ENCODE measurements around the gene CDH12. TPM values are rescaled to one million over a fixed set of nuclear protein-coding genes. Genes with fewer than 3 reads are reported as not detected.

Gene CDH12
- total and polyA plus RNA-seq, 10 of the 15 experiments (the other 5 are each of a cell fraction or from before 2014, with no cell fraction given) = 0.03 to 0.16 TPM; not detected in 8

DNA sequence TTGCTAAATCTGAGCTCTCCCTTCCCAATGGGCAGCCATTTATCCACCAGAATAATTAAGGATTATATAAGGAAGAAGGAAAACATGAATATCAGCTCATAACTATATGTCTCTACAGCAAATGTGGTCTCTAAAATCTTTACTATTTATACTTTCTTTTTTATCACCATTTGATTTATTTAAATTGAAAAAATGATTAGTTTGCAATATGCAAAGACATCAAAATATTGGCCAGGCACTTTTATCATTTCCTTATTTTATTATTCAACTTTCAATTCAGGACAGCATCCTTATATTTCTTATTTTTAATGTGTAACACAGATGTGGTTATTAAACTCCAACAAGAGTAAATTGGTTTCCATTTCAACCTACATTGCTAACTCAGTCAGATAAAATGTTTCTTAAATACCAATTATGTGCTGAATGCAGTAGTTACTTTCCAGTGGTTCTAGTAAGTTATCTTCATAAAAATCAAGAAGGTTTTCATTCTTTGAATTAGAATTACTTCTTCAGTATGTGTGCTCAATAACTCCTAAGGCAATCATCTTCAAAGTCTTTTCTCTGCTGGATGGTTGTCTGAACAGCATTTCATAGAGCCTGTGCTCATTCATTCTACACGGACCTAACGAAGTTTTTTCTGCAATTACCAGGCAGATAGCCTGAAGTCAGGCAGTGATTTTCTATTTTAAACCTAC lies 1148.0 kb downstream of the CDH12 start:
- ChIA-PET RAD21 (ENCODE audit: unreplicated experiment) (no interaction called here), SMC1A (ENCODE audit: uncharacterized antibody, unreplicated experiment) (no interaction called here), POLR2A (no interaction called here), CTCF (no interaction called here)
- FAIRE-seq (no peak), DNase-seq (ENCODE audit: low read depth, low spot score) (no peak), ATAC-seq (no peak)
- in situ Hi-C loops (cut with MboI) (no loop called here), intact Hi-C loops (cut with micrococcal nuclease; ENCODE audit: unreplicated experiment) (no loop called here)
- 15% methylated on average over 2 of the region's 2 CpGs for WGBS (ENCODE audit: insufficient coverage, insufficient replicate concordance, low lambda C conversion rate, missing lambda C conversion rate)
- H3K4me1 ChIP-seq (ENCODE audit: control insufficient read depth, insufficient read depth, low read length) = no peaks in the 10 kb centered on the region
- no peaks in the 10 kb centered on the region for H3K79me2 ChIP-seq (ENCODE audit: control insufficient read depth, insufficient read depth, low read length)
- TF ChIP-seq FOXK2 (IDR thresholded peaks at IDR 0.05) (no peak), EZH2 (IDR thresholded peaks at IDR 0.05; ENCODE audit: borderline replicate concordance, control insufficient read depth, low read depth, low read length) (no peak), EED (IDR thresholded peaks at IDR 0.05; ENCODE audit: low read depth) (no peak), SP1 (IDR thresholded peaks at IDR 0.05; ENCODE audit: low read depth, low read length) (no peak), CHD2 (IDR thresholded peaks at IDR 0.05; ENCODE audit: borderline replicate concordance, low read depth, low read length) (no peak), SMC3 (IDR thresholded peaks at IDR 0.05; ENCODE audit: borderline replicate concordance, low read length) (no peak)
- TF ChIP-seq, protein P1, sequence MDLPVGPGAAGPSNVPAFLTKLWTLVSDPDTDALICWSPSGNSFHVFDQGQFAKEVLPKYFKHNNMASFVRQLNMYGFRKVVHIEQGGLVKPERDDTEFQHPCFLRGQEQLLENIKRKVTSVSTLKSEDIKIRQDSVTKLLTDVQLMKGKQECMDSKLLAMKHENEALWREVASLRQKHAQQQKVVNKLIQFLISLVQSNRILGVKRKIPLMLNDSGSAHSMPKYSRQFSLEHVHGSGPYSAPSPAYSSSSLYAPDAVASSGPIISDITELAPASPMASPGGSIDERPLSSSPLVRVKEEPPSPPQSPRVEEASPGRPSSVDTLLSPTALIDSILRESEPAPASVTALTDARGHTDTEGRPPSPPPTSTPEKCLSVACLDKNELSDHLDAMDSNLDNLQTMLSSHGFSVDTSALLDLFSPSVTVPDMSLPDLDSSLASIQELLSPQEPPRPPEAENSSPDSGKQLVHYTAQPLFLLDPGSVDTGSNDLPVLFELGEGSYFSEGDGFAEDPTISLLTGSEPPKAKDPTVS (IDR thresholded peaks at IDR 0.05; ENCODE audit: low read depth, low read length) = no peak
- H3K27me3 ChIP-seq (replicated peaks in 1 of 2; ENCODE audit: control insufficient read depth in 2 of 2, insufficient read depth in 2 of 2, low read length in 1 of 2) = no peaks in the 10 kb centered on the region
- no peaks in the 10 kb centered on the region for H4K20me1 ChIP-seq (ENCODE audit: control insufficient read depth, insufficient read depth)
- no peak overlapping the region for H3K4me3 ChIP-seq
- H3K9ac ChIP-seq (ENCODE audit: control insufficient read depth, insufficient read depth, low read length) = no peak overlapping the region
- no peak overlapping the region for H3K27ac ChIP-seq (ENCODE audit: control insufficient read depth, insufficient read depth)
- H3K9me3 ChIP-seq (replicated peaks; ENCODE audit: control insufficient read depth, insufficient read depth, low read length) = no peaks in the 10 kb centered on the region
- H3K4me2 ChIP-seq (ENCODE audit: control insufficient read depth, insufficient read depth) = no peak overlapping the region
- no TSS peak for BruUV-seq (replicated peaks)
- no peaks in the 10 kb centered on the region for H3K36me3 ChIP-seq (ENCODE audit: control insufficient read depth in 2 of 2, insufficient read depth in 2 of 2, low read length in 1 of 2)
- no peak overlapping the region for H2AFZ ChIP-seq (ENCODE audit: control insufficient read depth, low read depth, low read length)

Measured in GM12878 (cell line).